Adrenal gland (tissue), 5 donors: ENCODE results near the gene DISP2.

ENCODE experiments used
- POLR2A ChIP-seq, 2 donors: fragments of 450-650 bp; IDR thresholded peaks; one replicate each; pipeline ENCODE4 v1.6.1; 2017; ENCODE audit warnings: antibody characterized with exemption in 2 of 2, mild to moderate bottlenecking in 2 of 2, moderate library complexity in 1 of 2
- TF ChIP-seq, protein P1 (sequence below), 6 experiments: fragments of 450-650 bp in 4 of 6; fragments of 200-600 bp in 2 of 6; sonication (generic) in 1 of 6; IDR thresholded peaks; 1 replicate in 5 of 6; 2 replicates in 1 of 6; pipeline versions ENCODE4 v1.5.1 to v1.8.0; 2016 to 2021; ENCODE audit warnings: antibody characterized with exemption in 6 of 6, mild to moderate bottlenecking in 2 of 6, moderate library complexity in 1 of 6
- donor health status: DM: no; HTN: no; CAD: no.

DNA sequence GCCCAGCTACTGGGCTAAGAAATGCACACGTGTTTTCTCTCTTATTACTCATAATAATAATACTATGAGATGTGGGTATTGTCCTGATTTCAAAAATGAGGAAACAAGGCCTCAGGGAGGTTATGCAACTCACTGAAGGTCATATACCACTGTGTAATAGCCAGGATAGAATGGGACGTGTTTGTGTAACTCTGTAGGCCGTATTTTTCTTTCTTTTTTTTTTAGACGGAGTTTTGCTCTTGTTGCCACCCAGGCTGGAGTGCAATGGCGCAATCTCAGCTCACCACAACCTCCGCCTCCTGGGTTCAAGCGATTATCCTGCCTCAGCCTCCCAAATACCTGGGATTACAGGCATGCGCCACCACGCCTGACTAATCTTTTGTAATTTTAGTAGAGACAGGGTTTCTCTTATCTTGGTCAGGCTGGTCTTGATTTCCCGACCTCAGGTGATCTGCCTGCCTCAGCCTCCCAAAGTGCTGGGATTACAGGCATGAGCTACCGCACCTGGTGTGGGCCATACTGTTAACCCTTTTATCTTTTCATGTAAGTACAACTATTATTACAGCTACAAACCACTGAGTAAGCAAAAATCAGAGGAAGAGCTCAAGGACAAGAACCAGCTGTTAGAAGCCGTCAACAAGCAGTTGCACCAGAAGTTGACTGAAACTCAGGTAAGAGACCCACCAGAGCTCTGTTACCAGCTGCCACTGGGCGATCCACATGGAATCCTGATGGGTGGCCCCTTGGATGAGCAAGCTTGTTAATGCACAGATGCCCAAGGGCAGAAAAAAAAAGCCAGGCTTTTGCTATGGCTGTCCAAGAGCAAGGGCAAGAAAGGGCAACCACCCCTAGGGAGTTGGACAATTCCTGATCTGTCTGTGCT, 31.2 kb downstream of the DISP2 start:
- TF ChIP-seq, protein P1, sequence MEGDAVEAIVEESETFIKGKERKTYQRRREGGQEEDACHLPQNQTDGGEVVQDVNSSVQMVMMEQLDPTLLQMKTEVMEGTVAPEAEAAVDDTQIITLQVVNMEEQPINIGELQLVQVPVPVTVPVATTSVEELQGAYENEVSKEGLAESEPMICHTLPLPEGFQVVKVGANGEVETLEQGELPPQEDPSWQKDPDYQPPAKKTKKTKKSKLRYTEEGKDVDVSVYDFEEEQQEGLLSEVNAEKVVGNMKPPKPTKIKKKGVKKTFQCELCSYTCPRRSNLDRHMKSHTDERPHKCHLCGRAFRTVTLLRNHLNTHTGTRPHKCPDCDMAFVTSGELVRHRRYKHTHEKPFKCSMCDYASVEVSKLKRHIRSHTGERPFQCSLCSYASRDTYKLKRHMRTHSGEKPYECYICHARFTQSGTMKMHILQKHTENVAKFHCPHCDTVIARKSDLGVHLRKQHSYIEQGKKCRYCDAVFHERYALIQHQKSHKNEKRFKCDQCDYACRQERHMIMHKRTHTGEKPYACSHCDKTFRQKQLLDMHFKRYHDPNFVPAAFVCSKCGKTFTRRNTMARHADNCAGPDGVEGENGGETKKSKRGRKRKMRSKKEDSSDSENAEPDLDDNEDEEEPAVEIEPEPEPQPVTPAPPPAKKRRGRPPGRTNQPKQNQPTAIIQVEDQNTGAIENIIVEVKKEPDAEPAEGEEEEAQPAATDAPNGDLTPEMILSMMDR (IDR thresholded peaks at IDR 0.05): no peak
- TF ChIP-seq POLR2A (IDR thresholded peaks at IDR 0.05): no peak
